SU-DHL-6 (cell line): ENCODE data around the gene ARL11.
"Not testable (repeated sequence)": the region's sequence is repeated elsewhere in the genome, so short reads cannot be mapped to it uniquely, and the experiment has no call there.

ENCODE experiments used
- H2AFZ ChIP-seq: fragments of 200-600 bp; sonication (generic); 2 replicates; pipeline ENCODE4 v1.6.1; 2014; ENCODE audit warnings: low read depth, mild to moderate bottlenecking, moderate library complexity, mixed read lengths, antibody characterized with exemption, low read length; ENCODE audit not compliant: severe bottlenecking
- H3F3A ChIP-seq: fragments of 200-600 bp; shearing (Covaris generic); 2 replicates; pipeline ENCODE4 v1.6.0; 2016; ENCODE audit warnings: antibody characterized with exemption, mild to moderate bottlenecking; ENCODE audit not compliant: insufficient read depth
- H3K27ac ChIP-seq: fragments of 200-600 bp; sonication (generic); 2 replicates; pipeline ENCODE4 v1.5.1; 2016; ENCODE audit warnings: low read depth, mild to moderate bottlenecking, low read length, moderate library complexity, mixed read lengths
- H3K27me3 ChIP-seq: fragments of 200-600 bp; sonication (generic), shearing (Covaris generic); 2 replicates; pipeline ENCODE4 v1.6.0; 2014; ENCODE audit warnings: mild to moderate bottlenecking, low read length
- H3K36me3 ChIP-seq: fragments of 200-600 bp; sonication (generic); 2 replicates; pipeline ENCODE4 v1.6.1; 2014; ENCODE audit warnings: mild to moderate bottlenecking, low read length, mixed read lengths
- H3K4me2 ChIP-seq: fragments of 300-600, 200-600 bp; shearing (Covaris generic), sonication (generic); 2 replicates; pipeline ENCODE4 v1.6.0; 2014; ENCODE audit warnings: low read length, low read depth, mild to moderate bottlenecking; ENCODE audit not compliant: poor library complexity, severe bottlenecking
- H3K4me3 ChIP-seq: fragments of 200-600 bp; sonication (generic); 2 replicates; pipeline ENCODE4 v1.5.1; 2014; ENCODE audit warnings: antibody characterized with exemption, low read length, mild to moderate bottlenecking, mixed read lengths; ENCODE audit not compliant: insufficient read depth, poor library complexity, severe bottlenecking
- H3K79me2 ChIP-seq: fragments of 200-600 bp; sonication (generic); 2 replicates; pipeline ENCODE4 v1.6.1; 2014; ENCODE audit warnings: mild to moderate bottlenecking, low read length, moderate library complexity; ENCODE audit not compliant: insufficient read depth
- H3K9ac ChIP-seq: fragments of 200-600 bp; sonication (generic); 2 replicates; pipeline ENCODE4 v1.7.0; 2014; ENCODE audit warnings: mild to moderate bottlenecking, low read length
- H3K9me2 ChIP-seq: fragments of 200-600 bp; sonication (generic); replicated peaks from 2 replicates; pipeline ENCODE4 v1.6.1; 2014; ENCODE audit warnings: low read length; ENCODE audit not compliant: insufficient read depth
- H3K9me3 ChIP-seq: fragments of 200-600 bp; sonication (generic); 2 replicates; pipeline ENCODE4 v1.6.1; 2014; ENCODE audit warnings: low read length, mixed read lengths; ENCODE audit not compliant: insufficient read depth
- H4K20me1 ChIP-seq: fragments of 200-600 bp; sonication (generic); 2 replicates; pipeline ENCODE4 v1.6.1; 2014; ENCODE audit warnings: low read depth, mild to moderate bottlenecking, antibody characterized with exemption, low read length, moderate library complexity, mixed read lengths
- EZH2phosphoT487 ChIP-seq: fragments of 200-600 bp; sonication (generic), shearing (Covaris generic); conservative IDR thresholded peaks from 2 replicates; pipeline ENCODE4 v1.6.1; 2018; ENCODE audit warnings: mild to moderate bottlenecking, antibody characterized with exemption, low read length, moderate library complexity, mixed read lengths
- TF ChIP-seq, protein P1 (sequence below): fragments of 200-600 bp; sonication (generic); IDR thresholded peaks from one replicate; pipeline ENCODE4 v1.5.1; 2017; ENCODE audit warnings: antibody characterized with exemption, mild to moderate bottlenecking, low read length, moderate library complexity; ENCODE audit not compliant: insufficient read depth, poor library complexity, severe bottlenecking

The ARL11 gene

DNA sequence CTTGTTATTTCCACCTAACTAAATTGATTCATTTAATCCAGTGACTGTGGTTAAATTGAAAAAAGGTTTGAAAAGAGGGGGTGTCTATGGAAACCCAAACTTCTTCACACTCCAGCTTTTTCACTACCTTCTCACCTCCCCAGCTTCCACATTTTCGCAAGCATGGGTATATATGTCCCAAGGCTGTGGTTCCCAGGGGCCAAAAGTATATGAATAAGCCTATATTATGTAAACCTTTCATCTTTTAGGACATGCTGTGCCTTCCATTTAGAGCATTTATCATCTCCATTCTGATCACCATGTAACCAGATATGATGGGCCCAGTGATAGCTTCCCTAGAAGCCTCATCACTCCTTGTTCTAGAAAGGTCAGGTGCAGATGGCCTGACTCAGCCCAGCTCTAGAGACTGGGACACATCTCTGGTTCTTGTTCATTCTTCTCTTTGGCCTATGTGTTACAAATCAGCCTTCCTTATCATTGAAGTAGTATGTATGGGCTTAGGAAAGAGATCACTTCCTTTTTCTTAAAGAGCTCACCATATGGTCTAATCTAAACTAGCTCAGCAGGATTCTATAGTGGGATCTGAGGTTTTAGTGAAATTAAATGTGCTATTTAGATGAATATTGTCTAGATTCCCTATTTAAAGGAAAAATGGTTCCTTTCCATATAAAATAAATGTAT is 19.5 kb upstream of the ARL11 start:
- Histone ChIP-seq H3F3A (peaks cover 14% of the 10 kb centered on the region), H4K20me1 (no peaks in the 10 kb centered on the region), H3K4me3 (no peak overlapping the region), H3K9me2 (no peaks in the 10 kb centered on the region), H3K79me2 (no peaks in the 10 kb centered on the region), H3K36me3 (no peaks in the 10 kb centered on the region), H2AFZ (no peak overlapping the region), H3K4me2 (peak overlapping the region; percentile 55), H3K27me3 (no peaks in the 10 kb centered on the region), H3K9me3 (no peaks in the 10 kb centered on the region), H3K27ac (peak overlapping the region; percentile 77), H3K9ac (no peak overlapping the region)
- TF ChIP-seq, protein P1, sequence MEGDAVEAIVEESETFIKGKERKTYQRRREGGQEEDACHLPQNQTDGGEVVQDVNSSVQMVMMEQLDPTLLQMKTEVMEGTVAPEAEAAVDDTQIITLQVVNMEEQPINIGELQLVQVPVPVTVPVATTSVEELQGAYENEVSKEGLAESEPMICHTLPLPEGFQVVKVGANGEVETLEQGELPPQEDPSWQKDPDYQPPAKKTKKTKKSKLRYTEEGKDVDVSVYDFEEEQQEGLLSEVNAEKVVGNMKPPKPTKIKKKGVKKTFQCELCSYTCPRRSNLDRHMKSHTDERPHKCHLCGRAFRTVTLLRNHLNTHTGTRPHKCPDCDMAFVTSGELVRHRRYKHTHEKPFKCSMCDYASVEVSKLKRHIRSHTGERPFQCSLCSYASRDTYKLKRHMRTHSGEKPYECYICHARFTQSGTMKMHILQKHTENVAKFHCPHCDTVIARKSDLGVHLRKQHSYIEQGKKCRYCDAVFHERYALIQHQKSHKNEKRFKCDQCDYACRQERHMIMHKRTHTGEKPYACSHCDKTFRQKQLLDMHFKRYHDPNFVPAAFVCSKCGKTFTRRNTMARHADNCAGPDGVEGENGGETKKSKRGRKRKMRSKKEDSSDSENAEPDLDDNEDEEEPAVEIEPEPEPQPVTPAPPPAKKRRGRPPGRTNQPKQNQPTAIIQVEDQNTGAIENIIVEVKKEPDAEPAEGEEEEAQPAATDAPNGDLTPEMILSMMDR, result no peak
- no peak for TF ChIP-seq EZH2phosphoT487

DNA sequence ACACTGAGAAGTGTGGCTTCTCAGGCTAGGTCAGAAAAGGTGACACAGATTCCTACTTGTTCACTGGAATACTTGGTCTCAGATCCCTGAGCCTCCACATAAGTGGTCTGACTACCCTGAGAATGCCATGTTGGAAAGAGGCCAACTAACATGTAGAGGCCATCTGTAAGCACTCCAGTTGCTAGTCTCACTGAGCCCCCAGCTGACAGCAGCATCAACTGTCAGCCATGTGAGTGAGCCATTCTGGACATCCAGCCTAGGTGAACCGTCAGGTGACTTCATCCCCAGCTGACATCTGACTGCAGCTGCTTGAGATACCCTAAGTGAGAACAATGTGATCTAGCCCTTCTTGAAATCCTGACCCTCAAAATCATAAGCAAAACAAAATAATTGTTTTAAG is 18.1 kb upstream of the ARL11 start:
- no peaks in the 10 kb centered on the region for H4K20me1 ChIP-seq
- no peaks in the 10 kb centered on the region for H3K9me2 ChIP-seq
- no peak overlapping the region for H3K4me2 ChIP-seq
- no peaks in the 10 kb centered on the region for H3K36me3 ChIP-seq
- no peak overlapping the region for H2AFZ ChIP-seq
- peak overlapping the region; percentile 50 for H3K27ac ChIP-seq
- no peak overlapping the region for H3K4me3 ChIP-seq
- no peaks in the 10 kb centered on the region for H3K79me2 ChIP-seq
- H3K9ac ChIP-seq, result no peak overlapping the region
- TF ChIP-seq, protein P1, result no peak
- no peak for TF ChIP-seq EZH2phosphoT487
- H3K27me3 ChIP-seq, result no peaks in the 10 kb centered on the region
- H3K9me3 ChIP-seq, result no peaks in the 10 kb centered on the region
- peaks cover 14% of the 10 kb centered on the region for H3F3A ChIP-seq

DNA sequence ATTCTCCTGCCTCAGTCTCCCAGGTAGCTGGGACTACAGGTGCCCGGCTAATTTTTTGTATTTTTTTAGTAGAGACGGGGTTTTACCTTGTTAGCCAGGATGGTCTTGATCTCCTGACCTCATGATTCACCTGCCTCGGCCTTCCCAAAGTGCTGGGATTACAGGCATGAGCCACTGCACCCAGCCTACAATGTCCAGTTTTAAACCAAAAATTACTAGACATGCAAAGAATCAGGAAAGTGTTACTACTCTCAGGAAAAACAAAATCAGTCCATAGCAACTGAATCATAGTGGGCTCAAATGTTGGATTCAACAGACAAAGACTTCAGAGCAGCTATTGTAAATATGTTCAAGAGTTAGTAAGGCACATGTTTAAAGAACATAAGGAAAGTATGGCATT is 16.3 kb upstream of the ARL11 start:
- H3K4me3 ChIP-seq, H3K27me3 ChIP-seq, H4K20me1 ChIP-seq, H3K4me2 ChIP-seq, H3K36me3 ChIP-seq, H3K27ac ChIP-seq, H3K9me2 ChIP-seq, H3F3A ChIP-seq, H3K79me2 ChIP-seq, H2AFZ ChIP-seq, H3K9me3 ChIP-seq, H3K9ac ChIP-seq: not testable (repeated sequence)

DNA sequence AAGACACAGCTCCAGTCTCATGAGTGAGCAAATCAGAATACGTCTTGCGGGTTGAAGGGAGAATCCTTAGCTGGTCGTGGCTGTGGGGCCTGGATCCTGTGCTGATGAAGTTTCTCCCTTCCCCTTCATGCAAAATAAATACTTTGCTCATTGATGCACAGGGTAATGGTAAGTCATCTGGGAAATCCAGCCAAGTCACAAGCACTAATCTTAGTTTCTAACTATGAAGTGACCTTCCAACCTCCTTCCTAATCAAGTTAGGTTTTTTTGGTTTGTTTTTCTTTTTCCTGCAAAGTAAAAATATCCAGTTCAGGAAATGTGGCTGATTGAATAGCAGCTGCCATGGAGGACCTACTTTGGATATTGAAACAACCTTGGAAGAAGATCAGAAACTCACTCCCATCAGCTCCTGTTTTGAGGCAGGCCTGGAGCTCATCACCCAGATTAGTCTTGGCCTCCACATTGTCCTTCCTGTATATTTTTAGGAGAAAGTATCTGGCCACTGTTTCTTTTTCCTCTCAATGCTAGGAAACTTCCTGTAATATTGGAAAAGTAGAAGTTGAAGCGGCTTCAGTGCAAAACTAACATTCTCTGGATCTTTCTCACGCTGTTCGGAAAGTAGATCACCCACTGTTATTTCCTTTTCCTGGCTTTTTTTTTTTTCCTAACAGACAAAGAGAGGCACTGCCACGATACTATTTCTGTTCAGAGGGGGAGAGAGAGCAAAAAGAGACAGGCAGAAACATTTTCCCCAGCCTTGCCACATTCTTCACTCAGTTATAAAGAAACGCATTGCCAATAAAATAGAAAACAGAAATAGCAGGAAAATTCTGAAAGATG is 12.3 kb upstream of the ARL11 start:
- Histone ChIP-seq H3F3A (no peaks in the 10 kb centered on the region; the same call in 1 of the 2 replicates), H3K9me2 (no peaks in the 10 kb centered on the region), H3K27ac (no peak overlapping the region), H3K27me3 (no peaks in the 10 kb centered on the region), H3K36me3 (no peaks in the 10 kb centered on the region), H3K4me3 (no peak overlapping the region), H3K9me3 (no peaks in the 10 kb centered on the region), H3K79me2 (no peaks in the 10 kb centered on the region), H3K4me2 (no peak overlapping the region), H3K9ac (no peak overlapping the region), H2AFZ (no peak overlapping the region), H4K20me1 (no peaks in the 10 kb centered on the region)
- no peak for TF ChIP-seq EZH2phosphoT487
- TF ChIP-seq, protein P1, result no peak
